COLO829 (cell line): Measurements from ENCODE around the gene PPCDC.
A peak's percentile ranks its signal among the peaks of the same experiment; 100 is the strongest.

Experiments used
- DNase-seq: peaks from one replicate; pipeline ENCODE4 v3.0.0; 2012; ENCODE audit warnings: low spot score

The PPCDC gene

GRCh38 chr15:75023181-75023871 lies at the start of gene PPCDC:
PPCDC (plus strand) TSS chr15:75023590; CDS start chr15:75028319, 4,729 bp downstream.
- peak; percentile 97 for DNase-seq

GRCh38 chr15:74976159-74976558 lies 47.2 kb upstream of the PPCDC start:
- no peak for DNase-seq

DNA sequence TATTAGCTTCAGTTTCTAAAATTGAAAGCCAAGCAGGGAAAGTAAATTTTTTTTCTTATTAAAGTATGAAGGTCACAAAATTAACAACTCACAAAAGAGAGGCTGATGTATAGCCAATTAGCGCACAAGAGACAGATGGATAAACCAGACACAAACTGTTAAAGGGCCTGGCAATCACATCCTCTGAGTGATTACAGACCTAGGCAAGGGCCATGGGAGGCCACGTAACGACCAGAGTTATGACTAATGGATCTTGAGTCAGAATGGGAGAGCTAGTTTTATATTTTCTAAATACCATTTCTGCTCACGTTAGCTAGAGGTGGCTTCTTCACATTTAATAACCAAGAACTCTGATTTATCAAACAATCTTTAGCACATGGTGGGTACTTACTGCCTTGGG lies 45.8 kb upstream of the PPCDC start:
- DNase-seq = no peak

GRCh38 chr15:74978077-74978476 lies 45.3 kb upstream of the PPCDC start:
- DNase-seq = no peak

DNA sequence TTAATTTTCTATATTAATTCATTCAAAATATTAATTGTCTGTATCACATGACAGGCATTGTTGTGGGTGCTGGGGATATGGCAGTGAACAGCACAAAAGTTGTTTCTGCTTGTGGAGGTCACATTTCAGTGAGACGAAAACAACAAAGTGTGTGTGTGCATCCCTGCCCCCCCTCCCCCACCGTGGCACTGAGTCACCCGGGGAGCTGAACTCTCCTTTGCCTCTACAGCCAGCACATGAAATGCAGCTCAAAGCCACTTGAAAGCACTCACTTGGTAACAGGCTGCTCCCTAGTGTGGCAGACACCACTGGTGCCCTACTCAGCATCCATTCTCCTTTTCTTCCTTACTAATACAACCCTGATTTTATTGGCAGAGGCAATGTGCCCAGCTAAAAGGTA lies 44.9 kb upstream of the PPCDC start:
- DNase-seq = peak; percentile 52

DNA sequence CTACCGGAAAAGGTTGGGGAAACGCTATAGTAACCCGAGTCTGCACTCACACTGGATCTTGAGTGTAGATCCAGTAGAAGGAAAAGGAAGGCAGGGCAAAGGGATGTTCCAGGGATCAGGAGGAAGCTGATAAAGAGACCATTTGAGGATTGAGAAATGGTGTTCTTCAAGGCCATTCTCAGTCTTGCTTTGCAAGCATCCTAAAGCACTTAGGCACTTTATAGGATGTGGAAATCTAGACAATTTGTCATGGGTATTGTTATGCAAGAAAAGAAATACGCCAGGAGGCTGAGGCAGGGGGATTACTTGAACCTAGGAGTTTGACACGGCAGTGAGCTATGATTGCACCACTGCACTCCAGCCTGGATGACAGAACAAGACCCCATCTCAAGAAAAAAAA lies 41.2 kb upstream of the PPCDC start:
- DNase-seq = no peak

GRCh38 chr15:74983725-74984231 lies 39.6 kb upstream of the PPCDC start:
- no peak for DNase-seq

- no peak for DNase-seq
Observed at GRCh38 chr15:74988007-74988800, 35.2 kb upstream of the PPCDC start.

GRCh38 chr15:74989527-74989926 lies 33.9 kb upstream of the PPCDC start:
- no peak for DNase-seq

DNA sequence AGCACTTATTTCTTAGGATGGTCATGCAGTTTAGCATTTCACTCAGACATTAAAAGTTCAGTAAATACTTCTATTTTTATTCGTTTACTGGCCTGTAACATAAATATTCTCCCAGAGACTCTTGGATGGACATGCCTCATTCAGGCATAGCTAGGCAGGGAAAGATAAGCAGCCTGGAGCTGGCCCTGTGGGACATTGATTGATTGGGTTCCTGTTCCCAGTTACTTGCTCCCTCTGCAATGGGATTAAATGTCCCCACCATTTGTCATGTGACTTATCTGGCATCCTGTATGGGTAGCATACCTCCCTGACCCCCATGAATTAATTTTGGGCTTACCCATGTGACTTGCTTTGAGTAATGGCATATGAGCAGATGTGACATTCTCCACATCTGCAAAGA lies 30.8 kb upstream of the PPCDC start:
- DNase-seq = no peak

DNA sequence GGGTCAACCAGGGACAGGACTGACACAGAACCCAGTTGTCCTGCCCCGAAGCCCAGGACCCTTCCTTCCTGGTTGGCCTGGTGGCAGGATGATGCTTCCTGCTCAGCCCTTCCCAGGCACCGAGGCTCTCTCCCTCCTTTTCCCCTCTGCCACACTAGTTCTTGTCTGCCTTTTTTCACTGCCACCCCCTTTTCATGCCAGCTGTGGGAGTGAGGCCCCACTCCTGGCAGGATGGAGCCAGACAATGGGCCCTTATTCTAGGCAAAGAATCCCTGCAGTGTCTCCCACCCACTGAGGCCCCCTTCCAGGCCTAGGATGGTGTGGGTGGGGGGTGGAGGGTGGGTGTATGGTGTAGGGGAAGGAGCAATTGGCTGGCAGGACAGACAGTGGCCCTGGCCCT lies 29.2 kb upstream of the PPCDC start:
- no peak for DNase-seq

DNA sequence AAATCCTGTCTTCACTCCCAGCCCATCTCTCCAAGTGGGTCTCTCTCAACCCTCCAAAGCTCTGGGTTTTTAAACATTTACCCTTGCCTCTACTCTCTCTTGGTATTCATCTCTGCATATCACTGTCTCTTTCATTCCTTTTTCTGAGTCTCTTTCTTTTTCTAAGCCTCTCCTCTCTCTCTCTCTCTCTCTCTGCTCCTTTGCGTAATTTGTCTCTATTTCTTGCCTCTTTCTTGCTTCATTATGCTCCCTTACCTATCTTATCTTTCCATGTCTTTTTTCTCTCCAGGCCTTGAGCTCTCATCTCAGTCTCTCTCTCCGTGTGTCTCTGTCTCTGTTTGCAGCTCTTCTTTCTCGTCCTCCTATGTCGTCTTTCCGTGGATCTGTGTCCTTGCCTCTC lies 28.7 kb upstream of the PPCDC start:
- DNase-seq = no peak

- DNase-seq = peak; percentile 88
Observed at GRCh38 chr15:74995182-74995778, 28.1 kb upstream of the PPCDC start, which contains the start of gene SCAMP5. SCAMP5 (plus strand) TSS chr15:74995563; CDS start chr15:75011840, 16,277 bp downstream.

GRCh38 chr15:74995779-74996765 lies 27.3 kb upstream of the PPCDC start:
- DNase-seq = no peak

DNA sequence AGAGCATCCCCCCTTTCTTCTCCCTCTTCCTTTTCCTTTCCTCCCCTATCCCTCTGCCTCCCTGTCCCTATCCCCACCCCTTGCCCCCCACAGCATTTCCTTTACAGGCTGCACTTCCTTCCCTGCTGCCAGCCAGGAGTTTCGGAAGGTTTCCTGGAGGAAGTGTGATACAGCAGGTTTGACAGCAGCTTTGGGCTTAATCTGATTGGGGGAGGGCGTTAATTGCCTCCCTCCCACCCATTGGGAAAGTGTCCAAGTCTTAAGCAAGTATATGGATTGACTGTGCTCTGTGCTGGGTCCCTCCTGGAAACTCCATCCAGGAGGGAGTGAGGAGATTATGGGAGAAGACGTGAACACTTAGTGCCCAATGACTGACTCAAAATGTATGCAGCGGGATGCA lies 26.2 kb upstream of the PPCDC start:
- no peak for DNase-seq

DNA sequence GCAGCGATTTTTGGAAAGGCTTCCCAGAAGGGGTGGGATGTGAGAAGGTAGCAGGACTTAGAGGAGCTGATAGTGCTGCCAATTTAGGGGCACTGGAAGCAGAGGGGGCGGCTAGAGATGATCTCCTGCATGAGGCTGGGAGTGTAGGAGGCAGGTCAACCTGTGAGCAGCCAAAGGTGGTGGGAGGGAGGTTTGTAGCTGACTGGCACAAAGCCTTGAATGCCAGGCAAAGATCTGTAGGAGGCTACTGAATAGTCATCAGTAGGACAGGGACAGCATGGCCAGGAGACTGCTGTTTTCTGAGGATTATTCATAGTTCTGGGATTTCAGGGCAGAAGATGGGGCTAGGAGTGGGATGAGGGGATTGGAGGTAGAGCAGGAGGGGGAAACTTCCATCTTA lies 25.8 kb upstream of the PPCDC start:
- DNase-seq = no peak

GRCh38 chr15:75001310-75001709 lies 22.1 kb upstream of the PPCDC start:
- DNase-seq = no peak

DNA sequence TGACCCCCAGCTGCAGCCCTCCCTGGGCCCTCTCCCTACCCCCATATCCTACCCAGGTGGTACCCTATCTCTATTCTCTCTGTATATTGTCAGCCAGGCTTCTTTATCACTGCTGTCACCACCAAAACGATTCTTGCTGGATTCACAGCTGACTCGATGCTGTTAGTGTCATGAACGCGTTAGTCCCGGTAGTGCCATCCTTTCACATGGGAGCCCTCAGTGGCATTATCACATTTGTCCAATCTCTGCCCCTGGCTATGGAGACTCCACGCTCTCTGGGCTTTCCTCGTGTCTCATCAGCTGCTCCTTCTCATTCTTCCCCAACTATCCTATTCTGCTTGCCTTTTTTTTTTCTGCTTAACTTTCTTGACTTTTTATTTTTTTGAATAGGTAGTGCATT lies 21.0 kb upstream of the PPCDC start:
- DNase-seq = no peak

DNA sequence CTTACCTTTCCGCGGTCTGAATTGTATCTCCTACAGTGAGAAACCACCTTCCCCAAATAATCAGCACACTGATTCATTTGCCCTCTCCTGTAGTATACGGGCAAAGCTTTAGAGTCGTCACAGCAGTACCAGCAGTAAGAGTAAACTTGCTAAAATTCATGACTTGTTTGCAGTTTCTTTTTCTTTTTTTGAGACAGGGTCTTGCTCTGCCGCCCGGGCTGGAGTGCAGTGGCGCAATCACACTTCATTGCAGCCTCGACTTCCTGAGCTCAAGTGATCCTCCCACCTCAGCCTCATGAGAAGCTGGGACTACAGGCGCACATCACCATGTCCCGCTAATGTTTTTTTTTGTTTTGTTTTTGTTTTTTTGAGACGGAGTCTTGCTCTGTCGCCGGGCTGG lies 16.2 kb upstream of the PPCDC start:
- DNase-seq = no peak

- DNase-seq = no peak
Observed at GRCh38 chr15:75008221-75008625, 15.2 kb upstream of the PPCDC start.

DNA sequence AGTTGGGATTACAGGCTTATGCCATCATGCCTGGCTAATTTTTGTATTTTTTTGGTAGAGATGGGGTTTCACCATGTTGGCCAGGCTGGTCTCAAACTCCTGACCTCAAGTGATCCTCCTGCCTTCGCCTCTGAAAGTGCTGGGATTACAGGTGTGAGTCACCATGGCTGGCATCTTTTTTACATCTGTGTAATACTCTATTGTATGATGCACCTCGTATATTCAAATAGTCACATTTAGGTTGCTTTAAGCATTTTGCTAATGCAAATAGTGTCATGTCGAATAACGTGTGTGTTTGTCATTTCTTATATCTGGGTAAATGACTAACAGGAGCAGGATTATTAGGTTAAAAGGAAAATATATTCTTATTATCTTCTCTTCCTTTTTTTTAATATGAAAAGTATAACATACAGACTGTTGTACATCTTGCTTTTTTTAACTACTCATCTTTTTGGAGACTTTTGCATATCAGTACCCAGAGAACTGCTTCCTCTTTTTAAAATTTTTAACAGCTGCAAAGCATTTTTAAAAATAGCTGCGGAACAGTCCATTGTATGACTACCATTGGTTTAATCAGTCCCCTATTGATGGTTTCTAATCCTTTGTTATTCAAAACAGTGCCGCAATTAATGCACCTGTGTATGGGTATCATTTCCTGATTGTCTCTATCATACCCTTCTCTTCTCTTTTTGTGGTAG lies 14.6 kb upstream of the PPCDC start:
- no peak for DNase-seq
